Measurements from ENCODE around the gene FAM72B.
"Not testable (repeated sequence)": the region's sequence is repeated elsewhere in the genome, so short reads cannot be mapped to it uniquely, and the experiment has no call there.

FAM72B gene

GRCh38 chr1:121155671-121156358, 28.3 kb downstream of the FAM72B start:
- in situ Hi-C loops (cut with MboI; ENCODE audit: low sequenced_read_pairs), result not testable (repeated sequence)

DNA sequence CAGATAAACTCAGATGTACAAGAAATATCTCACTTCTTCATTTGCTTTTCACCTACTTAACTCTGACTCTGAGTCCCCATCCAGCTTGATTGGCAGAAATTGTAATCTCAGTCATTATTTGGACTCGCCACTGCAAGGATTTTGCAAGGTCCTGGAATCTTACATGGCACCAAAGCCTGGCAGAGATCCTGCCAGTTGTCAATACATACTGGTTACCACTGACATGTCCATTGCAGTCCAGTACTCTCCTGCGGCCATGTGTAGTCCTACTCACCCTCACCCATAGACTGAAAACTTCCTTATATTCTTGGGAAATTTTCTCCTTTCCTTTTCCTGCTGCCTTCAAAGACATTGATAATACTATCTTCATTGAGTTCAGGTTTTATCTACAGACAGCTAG, 29.3 kb downstream of the FAM72B start:
- in situ Hi-C loops (cut with MboI; ENCODE audit: low sequenced_read_pairs), result not testable (repeated sequence)

DNA sequence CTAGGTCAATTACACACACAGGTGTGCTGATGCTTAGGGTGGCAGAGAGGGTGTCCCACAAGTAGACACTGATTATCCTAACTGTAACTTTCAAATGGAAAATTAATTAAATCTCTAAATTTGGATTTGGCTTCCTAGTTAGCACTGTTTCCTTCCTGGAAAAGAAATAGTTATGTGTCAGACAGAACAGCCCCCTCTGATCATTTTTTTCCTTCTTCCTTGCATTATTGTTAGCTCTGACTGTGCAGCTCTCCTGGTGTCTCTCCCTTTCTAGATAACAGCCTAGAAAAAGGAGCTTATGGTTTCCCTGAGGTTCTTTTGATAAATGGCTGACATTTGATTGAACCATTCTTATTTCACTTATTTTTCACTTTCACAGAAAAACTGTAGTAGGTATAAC, 31.4 kb downstream of the FAM72B start:
- in situ Hi-C loops (cut with MboI; ENCODE audit: low sequenced_read_pairs), result not testable (repeated sequence)

DNA sequence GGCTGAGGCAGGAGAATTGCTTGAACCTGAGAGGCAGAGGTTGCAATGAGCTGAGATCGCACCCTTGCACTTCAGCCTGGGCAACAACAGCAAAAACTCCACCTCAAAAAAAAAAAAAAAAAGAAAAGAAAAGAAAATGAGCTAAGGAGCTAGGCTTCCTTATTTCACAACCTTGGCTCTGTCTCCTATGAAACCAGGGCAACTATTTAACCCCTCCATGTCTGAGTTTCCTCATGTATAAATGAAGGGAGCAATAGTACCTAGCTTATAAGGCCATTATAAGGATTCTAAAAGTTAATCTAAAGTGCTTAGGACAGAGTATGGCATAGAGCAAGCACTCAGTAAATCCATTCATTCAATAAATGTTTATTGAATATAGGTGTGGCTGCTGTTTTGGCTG, 32.8 kb downstream of the FAM72B start:
- in situ Hi-C loops (cut with MboI; ENCODE audit: low sequenced_read_pairs), result not testable (repeated sequence)

GRCh38 chr1:121148489-121149190, 35.5 kb downstream of the FAM72B start:
- in situ Hi-C loops (cut with MboI; ENCODE audit: low sequenced_read_pairs), result not testable (repeated sequence)

- in situ Hi-C loops (cut with MboI; ENCODE audit: low sequenced_read_pairs), result not testable (repeated sequence)
Observed at GRCh38 chr1:121140393-121140792, 43.7 kb downstream of the FAM72B start.

- in situ Hi-C loops (cut with MboI; ENCODE audit: low sequenced_read_pairs), result not testable (repeated sequence)
Observed at GRCh38 chr1:121131494-121131893, 52.6 kb downstream of the FAM72B start.

- in situ Hi-C loops (cut with MboI; ENCODE audit: low sequenced_read_pairs), result not testable (repeated sequence)
Observed at GRCh38 chr1:121118480-121118824, 65.7 kb downstream of the FAM72B start.

Measured in HL-60/S4 (cell line).